ENCODE measurements around the gene SFXN5.

DNA sequence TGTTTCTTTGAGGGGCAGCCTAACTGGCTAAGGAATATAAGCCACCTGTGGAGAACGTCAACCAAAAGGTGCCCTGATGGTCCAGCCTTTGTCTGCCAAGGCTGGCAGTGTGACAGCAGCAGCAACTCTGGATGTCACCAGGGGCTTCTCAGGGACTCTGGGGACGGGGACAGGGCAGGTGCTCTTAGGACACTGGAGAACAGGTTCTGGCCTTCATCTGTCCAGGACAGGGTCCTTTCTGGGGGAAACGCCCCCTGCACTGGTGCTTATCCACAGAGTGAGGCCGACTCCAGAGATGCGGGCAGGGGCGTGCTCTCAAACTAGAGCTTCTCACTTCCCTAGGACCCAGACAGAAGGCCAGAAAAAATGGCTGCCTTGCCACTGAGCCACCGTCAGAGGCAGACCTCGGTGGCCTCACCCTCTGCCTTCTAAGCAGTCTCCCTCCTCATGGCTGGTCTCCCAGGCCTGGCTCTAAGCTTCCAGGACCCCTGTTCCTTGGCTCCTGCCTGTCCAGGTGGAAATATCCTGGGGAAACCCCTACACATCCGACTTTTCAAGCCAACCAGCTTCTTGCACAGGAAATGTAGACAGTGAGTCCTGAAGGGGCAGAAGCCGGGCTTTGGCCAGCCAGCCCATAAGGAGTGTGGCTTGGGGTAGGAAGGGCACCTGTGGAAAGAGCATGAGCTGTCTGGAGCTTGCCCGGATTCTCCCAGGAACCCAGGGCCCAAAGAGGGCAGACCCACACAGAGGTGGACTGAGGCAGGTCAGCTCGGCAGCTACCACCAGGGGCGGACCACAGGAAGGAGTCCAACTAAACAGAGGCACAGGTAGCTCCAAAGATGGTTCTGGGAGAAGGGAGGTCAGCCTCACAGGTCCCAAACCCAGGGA is 11.3 kb upstream of the SFXN5 start:
- TF ChIP-seq EZH2 (IDR thresholded peaks at IDR 0.05; ENCODE audit: insufficient read depth, low read length) = no peak
- TF ChIP-seq, protein P1, sequence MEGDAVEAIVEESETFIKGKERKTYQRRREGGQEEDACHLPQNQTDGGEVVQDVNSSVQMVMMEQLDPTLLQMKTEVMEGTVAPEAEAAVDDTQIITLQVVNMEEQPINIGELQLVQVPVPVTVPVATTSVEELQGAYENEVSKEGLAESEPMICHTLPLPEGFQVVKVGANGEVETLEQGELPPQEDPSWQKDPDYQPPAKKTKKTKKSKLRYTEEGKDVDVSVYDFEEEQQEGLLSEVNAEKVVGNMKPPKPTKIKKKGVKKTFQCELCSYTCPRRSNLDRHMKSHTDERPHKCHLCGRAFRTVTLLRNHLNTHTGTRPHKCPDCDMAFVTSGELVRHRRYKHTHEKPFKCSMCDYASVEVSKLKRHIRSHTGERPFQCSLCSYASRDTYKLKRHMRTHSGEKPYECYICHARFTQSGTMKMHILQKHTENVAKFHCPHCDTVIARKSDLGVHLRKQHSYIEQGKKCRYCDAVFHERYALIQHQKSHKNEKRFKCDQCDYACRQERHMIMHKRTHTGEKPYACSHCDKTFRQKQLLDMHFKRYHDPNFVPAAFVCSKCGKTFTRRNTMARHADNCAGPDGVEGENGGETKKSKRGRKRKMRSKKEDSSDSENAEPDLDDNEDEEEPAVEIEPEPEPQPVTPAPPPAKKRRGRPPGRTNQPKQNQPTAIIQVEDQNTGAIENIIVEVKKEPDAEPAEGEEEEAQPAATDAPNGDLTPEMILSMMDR (IDR thresholded peaks at IDR 0.05; ENCODE audit: insufficient read depth, low read depth, low read length) = no peak
